HG03060 (cell line): Measurements from ENCODE around the gene DNAH11.

Source experiments
- ATAC-seq: cut with Tn5 transposase; IDR thresholded peaks from one replicate; pipeline ENCODE4 v1.9.1; 2021; ENCODE audit warnings: low read depth, moderate number of reproducible peaks; ENCODE audit not compliant: unreplicated experiment

Gene DNAH11

DNA sequence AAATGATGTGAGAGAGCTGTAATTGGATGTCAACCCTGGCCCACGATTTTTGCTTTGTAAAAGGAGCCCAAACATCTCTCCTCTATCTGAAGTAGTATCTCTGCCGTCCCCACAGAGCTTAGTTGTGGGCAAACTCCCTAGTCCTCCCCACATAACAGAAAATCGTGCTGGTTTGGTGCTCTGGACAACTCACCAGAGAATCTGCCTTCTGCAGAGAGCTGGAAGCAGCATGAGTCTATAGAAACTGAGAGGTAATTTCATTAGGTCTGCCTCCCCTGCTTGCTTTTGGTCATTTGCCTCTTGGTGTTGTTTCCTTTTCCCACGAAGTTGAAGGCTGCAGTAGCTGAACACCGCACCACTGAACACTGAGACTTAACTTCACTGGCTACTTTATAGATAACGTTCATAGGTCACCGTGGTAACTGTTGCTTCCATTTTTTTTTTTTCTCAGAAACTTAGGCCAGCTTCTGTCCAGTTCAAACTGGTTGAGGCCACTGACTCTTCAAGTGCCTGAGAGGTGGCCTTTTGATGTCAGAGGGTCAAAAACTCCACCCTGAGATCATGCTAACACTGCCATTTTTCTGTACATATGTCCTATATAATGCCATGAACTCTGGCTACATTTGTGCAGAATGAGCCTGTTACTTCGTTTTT is 406.2 kb downstream of the DNAH11 start:
- ATAC-seq = no peak
